ENCODE results near the gene CNNM3.

- TF ChIP-seq, protein P1, sequence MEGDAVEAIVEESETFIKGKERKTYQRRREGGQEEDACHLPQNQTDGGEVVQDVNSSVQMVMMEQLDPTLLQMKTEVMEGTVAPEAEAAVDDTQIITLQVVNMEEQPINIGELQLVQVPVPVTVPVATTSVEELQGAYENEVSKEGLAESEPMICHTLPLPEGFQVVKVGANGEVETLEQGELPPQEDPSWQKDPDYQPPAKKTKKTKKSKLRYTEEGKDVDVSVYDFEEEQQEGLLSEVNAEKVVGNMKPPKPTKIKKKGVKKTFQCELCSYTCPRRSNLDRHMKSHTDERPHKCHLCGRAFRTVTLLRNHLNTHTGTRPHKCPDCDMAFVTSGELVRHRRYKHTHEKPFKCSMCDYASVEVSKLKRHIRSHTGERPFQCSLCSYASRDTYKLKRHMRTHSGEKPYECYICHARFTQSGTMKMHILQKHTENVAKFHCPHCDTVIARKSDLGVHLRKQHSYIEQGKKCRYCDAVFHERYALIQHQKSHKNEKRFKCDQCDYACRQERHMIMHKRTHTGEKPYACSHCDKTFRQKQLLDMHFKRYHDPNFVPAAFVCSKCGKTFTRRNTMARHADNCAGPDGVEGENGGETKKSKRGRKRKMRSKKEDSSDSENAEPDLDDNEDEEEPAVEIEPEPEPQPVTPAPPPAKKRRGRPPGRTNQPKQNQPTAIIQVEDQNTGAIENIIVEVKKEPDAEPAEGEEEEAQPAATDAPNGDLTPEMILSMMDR (IDR thresholded peaks at IDR 0.05; ENCODE audit: insufficient read depth, low read depth, low read length): no peak
- TF ChIP-seq EZH2 (IDR thresholded peaks at IDR 0.05; ENCODE audit: insufficient read depth, low read length): no peak
These were observed 42.1 kb upstream of the CNNM3 start for GRCh38 chr2:96773922-96774321.

All from astrocyte (in vitro differentiated cells and primary cell).